DMS153 (cell line): ENCODE data around the gene TEKTIP1.
A peak's percentile ranks its signal among the peaks of the same experiment; 100 is the strongest.

ENCODE experiments used
- DNase-seq: peaks from one replicate; lab custom pipeline; 2025; lab: John Stamatoyannopoulos, UW

The TEKTIP1 gene

DNA sequence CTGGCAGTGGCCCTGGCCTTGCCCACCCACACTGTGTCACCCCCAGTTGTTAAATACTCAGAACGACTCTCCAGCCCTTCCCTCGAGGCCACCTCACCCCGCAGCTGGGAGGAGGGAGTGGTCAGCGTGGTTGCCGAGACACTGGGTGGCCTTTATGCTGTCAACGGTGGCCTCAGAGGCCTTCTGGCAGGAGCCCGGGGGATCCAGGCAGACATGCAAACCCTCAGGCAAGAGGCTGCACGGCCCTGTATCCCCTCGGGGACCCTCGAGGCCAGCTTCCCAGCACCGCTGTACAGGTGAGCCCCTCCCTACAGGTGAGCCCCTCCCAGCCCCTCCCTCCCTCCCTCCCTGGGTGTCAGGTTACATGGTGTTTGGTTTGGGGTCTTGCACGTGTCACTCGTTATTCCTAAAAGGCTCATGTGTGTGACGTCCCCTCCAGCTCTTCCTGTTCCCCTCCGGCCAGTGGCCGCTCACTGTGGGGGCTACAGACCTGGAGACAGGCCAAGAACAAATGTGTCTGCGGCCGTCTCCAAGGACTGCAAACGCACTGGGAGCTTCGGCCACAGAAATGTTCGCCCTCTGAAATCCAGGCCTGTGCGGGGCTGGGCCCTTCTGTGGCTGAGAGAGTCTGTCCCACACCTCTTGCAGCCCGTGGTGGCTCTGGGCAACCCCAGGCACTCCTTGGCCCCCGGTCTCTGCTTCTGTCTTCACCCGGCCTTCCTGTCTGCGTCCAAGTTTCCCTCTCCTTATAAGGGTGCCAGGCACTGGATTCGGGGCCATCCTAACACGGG lies at the start of gene TEKTIP1:
TSS of gene TEKTIP1 (plus strand) at position 210 of the 791 bp plus-strand sequence. CDS start at position 214, 4 bp downstream.
- DNase-seq, result no peak

DNA sequence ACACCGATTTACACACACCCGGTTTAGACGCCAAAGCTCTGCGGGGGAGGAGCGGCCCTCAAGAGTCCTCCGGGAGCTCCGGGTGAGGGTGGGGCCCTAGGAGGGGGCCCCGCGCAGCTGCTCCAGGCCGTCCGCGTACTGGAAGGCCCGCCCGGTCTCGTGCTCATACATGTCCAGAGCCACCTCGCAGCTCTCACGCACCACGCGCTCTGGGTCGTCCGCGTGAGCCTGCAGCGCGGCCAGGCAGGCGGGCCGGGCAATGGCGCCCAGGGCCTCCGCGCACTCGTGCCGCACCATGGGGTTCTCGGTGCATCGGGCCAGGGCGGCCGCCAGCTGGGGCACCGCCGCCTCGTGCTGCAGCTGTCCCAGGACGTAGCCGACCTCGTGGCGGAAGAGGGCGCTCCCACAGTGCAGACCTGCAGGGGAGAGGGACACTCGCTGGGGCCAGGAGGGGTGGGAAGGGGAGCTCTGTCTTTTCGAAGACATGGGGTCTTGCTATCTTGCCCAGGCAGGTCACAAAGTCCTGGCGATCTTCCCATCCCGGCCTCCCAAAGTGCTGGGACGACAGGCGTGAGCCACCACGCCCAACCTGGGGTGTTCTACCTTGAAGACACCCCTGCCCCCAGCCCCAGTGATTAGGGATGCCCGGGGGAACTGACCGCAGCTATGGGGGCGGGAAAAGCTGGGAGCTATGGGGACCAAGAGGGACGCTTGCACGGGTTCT lies 47.4 kb upstream of the TEKTIP1 start:
- DNase-seq, result no peak

GRCh38 chr19:3492131-3492839 lies 46.7 kb upstream of the TEKTIP1 start:
- no peak for DNase-seq

DNA sequence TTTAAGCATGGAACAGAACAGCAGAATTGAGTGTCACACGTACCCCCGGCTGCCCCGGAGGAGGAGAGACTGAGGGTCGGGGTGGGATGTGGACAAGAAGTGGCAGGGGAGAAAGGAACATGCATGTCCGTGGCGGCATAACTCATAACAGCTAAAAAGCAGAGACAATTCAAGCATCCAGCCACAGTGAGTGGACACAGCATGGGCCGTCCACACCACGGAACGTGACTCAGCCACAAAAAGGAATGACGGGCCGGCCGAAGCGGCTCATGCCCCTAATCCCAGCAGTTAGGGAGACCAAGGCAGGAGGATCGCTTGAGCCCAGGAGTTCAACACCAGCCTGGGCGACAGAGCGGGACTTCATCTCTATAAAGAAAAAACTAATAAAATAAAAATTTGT lies 46.1 kb upstream of the TEKTIP1 start:
- no peak for DNase-seq

GRCh38 chr19:3493651-3494050 lies 45.3 kb upstream of the TEKTIP1 start:
- no peak for DNase-seq

GRCh38 chr19:3494051-3494450 lies 44.9 kb upstream of the TEKTIP1 start:
- no peak for DNase-seq

- DNase-seq, result no peak
Observed at GRCh38 chr19:3494559-3494958, 44.4 kb upstream of the TEKTIP1 start.

DNA sequence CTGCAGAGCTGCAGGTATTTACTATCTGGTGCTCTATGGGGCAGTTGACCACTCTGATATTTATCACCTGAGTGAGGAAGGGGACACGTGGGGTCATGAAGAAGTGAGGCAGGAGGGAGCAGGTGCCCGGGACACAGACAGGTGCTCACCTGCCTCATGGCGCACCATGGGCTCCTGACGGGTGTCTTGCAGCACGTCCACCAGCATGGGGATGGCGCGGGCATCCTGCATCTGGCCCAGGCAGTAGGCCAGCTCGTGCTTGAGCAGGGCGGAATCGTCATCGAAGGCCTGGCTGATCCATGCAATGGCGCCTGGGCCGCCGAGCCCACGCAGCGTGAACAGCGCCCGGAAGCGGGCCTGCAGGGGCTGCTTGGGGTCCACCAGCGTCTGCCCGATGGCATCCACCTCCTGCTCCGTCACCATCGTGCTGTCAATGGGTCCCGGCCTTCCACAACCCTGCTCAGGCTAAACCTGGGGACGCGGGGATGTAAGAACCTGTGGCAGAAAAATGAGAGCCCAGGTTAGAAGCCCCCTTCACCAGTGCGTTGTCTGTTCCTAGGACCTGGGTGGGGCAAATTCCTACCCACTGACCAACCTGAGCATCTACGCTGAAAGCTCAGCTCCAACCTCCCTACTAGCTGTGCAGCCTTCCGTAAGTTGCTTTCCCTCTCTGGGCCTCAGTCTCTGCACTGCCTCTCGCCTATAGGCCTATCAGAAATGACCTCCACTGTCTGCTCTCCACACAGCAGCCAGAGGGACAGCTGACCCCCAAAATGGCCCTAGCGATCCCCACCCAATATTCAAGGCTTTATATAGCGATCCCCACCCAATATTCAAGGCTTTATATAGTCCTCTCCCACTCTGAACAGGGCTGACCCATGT lies 42.3 kb upstream of the TEKTIP1 start:
- no peak for DNase-seq

- no peak for DNase-seq
Observed at GRCh38 chr19:3497757-3498520, 41.0 kb upstream of the TEKTIP1 start.

DNA sequence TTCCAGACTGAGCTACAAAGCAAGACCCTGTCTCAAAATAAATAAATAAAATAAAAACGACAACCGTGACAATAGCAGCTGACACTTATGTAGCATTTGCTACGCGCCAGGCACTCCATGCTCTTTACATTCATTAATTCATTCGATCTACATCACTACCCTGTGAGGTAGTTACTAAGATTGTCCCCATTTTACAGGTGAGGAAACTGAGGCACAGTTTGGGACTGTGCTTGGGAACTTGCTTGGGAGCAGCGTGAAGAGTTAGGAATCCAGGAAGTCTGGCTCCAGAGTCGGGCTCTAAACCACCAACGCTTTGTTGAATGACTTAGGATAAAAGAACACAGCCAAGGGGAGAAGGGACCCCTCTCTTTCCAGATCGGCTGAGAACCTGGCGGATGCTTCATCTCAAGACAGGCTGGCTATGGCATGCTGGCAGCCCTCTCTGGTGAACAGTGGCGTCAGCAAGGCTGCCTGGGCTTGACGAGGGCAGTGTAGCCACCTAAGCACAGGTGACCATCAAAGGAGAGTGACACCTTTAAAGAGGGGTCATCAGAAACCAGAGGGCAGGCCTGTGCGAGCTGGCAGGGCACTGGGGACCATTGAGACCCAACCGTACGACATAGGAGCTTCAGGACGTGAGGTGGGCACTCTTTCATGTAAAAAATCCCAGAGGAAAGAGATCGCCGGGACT lies 39.1 kb upstream of the TEKTIP1 start:
- no peak for DNase-seq

GRCh38 chr19:3500429-3501101 lies 38.4 kb upstream of the TEKTIP1 start, which contains the start of gene DOHH:
Gene DOHH (minus strand): TSS chr19:3500674. CDS start chr19:3496814, 3,860 bp downstream.
- peak; percentile 94 for DNase-seq

DNA sequence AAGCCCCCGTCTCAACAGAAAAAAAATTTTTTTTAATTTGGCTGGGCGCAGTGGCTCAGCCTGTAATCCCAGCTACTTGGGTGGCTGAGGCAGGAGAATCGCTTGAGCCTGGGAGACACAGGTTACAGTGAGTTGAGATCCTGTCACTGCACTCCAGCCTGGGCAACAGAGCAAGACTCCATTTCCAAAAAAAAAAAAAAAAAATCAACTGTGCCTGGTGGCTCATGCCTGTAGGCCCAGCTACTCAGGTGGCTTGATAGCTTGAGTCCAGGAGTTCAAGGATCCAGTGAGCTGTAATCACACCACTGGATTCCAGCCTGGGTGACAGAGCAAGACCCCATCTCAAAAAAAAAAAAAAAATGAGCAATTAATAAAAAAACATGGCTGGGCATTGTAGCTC lies 37.2 kb upstream of the TEKTIP1 start:
- no peak for DNase-seq

DNA sequence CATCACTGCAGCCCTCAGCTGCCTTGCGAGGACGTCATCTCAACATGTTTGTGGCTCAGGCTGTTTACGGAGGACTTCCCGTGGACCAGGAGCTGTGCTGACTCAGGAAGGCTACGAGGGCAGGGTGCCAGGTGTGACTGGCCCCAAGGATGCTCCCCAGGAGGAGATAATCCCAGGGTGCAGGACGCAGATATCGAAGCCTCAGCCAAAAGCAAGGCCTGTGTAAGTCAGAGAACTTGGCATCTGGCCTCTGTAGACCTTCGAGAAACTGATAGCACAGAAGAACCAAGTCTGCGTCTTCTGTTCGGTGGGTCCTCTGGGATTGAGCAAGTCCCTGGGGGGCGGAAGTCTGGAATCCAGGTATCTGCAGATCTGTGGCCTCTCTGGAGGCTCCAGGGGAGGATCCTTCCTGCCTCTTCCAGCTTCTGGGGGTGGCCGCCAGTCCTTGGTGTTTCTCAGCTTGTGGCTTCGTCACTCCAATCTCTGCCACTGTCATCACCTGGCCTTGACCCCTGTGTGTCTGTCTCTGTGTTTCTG lies 35.9 kb upstream of the TEKTIP1 start:
- no peak for DNase-seq

GRCh38 chr19:3504735-3505134 lies 34.2 kb upstream of the TEKTIP1 start:
- DNase-seq, result no peak

- DNase-seq, result peak; percentile 97
Observed at GRCh38 chr19:3505598-3506383, 33.2 kb upstream of the TEKTIP1 start, which contains the start of gene FZR1. Gene FZR1 (plus strand): TSS chr19:3506311. CDS start chr19:3522990, 16,679 bp downstream.

GRCh38 chr19:3506384-3507340 lies 32.3 kb upstream of the TEKTIP1 start:
- no peak for DNase-seq
